Progenitor cell of endocrine pancreas (in vitro differentiated cells): Measurements from ENCODE around the gene KLHL11. TPM values are rescaled to one million over a fixed set of nuclear protein-coding genes. Genes with fewer than 3 reads are reported as not detected.

Experiments used
- DNase-seq: peaks from one replicate; pipeline ENCODE4 v3.0.0; 2021; ENCODE audit warnings: low spot score; ENCODE audit not compliant: unreplicated experiment
- H3K27ac Mint-ChIP-seq: 2 replicates; pipeline ENCODE4 v1.8.0; 2021; ENCODE audit warnings: mild to moderate bottlenecking, moderate library complexity, mixed read lengths
- H3K27me3 Mint-ChIP-seq: 2 replicates; pipeline ENCODE4 v1.8.0; 2021; ENCODE audit warnings: mixed read lengths
- H3K36me3 Mint-ChIP-seq: 2 replicates; pipeline ENCODE4 v1.8.0; 2022; ENCODE audit warnings: mixed read lengths; ENCODE audit not compliant: insufficient read depth
- H3K4me1 Mint-ChIP-seq: 2 replicates; pipeline ENCODE4 v1.8.0; 2021; ENCODE audit warnings: low read depth, mixed read lengths
- H3K4me3 Mint-ChIP-seq: 2 replicates; pipeline ENCODE4 v1.8.0; 2021; ENCODE audit warnings: low read depth, mild to moderate bottlenecking, moderate library complexity, mixed read lengths
- H3K9me3 Mint-ChIP-seq: 2 replicates; pipeline ENCODE4 v1.8.0; 2021; ENCODE audit warnings: low read depth, mixed read lengths
- total RNA-seq: library from RNA; stranded (reverse); gene quantifications from 2 replicates; pipeline ENCODE4 v1.2.1, GENCODE V29; 2021
- TF ChIP-seq, protein P1 (sequence below): fragments of 200-600 bp; sonication (generic); IDR thresholded peaks from one replicate; pipeline ENCODE4 v1.5.0; 2021; ENCODE audit warnings: antibody characterized with exemption, mild to moderate bottlenecking; ENCODE audit not compliant: unreplicated experiment

Gene KLHL11
- total RNA-seq, 1 donor from 2014 or later: 16.9 TPM

DNA sequence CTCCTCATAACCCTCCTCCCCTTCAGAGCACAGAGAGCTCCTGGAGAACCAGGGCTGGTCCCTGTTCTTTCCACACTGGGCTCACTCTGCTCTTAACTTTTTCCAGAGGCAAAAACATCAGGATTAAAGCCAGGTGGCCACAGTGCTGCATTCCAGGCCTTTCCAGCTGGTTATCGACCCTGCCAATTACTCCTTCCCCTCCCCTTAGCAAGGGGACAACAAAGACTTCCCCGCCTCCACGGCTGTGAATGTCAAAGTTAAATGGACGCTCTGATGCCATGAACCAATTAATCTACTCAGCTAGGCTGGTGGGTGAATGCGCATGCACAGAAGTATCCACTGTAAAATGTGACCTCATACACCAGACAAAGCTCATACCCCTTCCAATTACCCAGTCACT lies 30.4 kb upstream of the KLHL11 start:
- no peak for DNase-seq
- no peaks in the 10 kb centered on the region for H3K9me3 Mint-ChIP-seq
- H3K4me3 Mint-ChIP-seq: no peak overlapping the region
- H3K36me3 Mint-ChIP-seq: peaks cover 30% of the 10 kb centered on the region
- TF ChIP-seq, protein P1, sequence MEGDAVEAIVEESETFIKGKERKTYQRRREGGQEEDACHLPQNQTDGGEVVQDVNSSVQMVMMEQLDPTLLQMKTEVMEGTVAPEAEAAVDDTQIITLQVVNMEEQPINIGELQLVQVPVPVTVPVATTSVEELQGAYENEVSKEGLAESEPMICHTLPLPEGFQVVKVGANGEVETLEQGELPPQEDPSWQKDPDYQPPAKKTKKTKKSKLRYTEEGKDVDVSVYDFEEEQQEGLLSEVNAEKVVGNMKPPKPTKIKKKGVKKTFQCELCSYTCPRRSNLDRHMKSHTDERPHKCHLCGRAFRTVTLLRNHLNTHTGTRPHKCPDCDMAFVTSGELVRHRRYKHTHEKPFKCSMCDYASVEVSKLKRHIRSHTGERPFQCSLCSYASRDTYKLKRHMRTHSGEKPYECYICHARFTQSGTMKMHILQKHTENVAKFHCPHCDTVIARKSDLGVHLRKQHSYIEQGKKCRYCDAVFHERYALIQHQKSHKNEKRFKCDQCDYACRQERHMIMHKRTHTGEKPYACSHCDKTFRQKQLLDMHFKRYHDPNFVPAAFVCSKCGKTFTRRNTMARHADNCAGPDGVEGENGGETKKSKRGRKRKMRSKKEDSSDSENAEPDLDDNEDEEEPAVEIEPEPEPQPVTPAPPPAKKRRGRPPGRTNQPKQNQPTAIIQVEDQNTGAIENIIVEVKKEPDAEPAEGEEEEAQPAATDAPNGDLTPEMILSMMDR: no peak
- H3K4me1 Mint-ChIP-seq: peaks cover 2% of the 10 kb centered on the region
- peak overlapping the region; percentile 25 for H3K27ac Mint-ChIP-seq
- no peaks in the 10 kb centered on the region for H3K27me3 Mint-ChIP-seq

DNA sequence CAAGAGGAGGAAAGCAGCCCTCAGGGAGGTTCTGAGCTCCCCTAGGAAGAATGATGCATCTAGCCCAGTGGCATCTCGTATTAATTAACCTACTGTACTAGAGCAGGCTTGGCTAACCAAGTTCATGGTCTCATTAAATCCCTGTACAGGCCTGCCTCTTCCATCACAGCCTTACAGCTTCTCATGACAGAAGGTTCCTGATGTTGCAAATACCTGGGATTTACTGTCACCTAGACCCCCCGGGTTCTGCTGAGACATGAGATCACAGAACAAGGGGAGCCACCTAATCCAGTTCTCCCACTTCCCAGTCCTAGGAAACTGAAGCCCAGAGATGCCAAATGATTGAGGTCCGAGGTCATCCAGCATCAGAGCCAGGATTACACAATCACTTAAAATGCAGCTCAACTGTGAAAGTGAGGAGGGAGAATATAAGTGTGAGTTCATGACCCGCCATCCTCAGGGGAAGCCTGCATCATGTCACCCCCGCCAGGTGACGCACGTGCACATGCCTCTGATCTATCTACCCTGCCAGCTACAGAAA lies 29.6 kb upstream of the KLHL11 start:
- Mint-ChIP-seq H3K27me3 (no peaks in the 10 kb centered on the region), H3K4me1 (peaks cover 2% of the 10 kb centered on the region), H3K27ac (no peak overlapping the region), H3K4me3 (no peak overlapping the region), H3K36me3 (peaks cover 31% of the 10 kb centered on the region), H3K9me3 (no peaks in the 10 kb centered on the region)
- DNase-seq: no peak
- TF ChIP-seq, protein P1: no peak

DNA sequence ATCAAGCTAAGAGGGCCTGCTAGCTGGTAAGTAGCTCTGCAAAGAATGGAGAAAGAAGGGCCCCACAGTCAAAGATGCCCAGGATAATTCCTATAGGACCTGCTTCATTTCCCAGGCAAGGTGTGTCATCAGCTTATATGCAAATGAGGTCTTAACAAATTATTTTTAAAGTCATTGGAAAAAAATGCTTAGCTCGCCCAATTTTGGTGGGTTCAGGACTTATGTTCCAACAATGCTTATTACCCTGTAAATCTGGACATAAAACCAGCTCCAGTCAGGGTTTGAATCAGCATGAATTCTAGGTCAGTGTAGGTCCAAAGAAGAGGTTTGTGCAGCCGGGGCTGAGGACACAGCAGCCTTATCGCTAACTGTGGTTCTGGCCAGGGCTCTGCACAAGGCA lies 28.2 kb upstream of the KLHL11 start:
- Mint-ChIP-seq H3K36me3 (peaks cover 25% of the 10 kb centered on the region), H3K27me3 (no peaks in the 10 kb centered on the region), H3K4me1 (peaks cover 2% of the 10 kb centered on the region), H3K4me3 (no peak overlapping the region), H3K9me3 (no peaks in the 10 kb centered on the region), H3K27ac (peak overlapping the region; percentile 67)
- TF ChIP-seq, protein P1: no peak
- no peak for DNase-seq

DNA sequence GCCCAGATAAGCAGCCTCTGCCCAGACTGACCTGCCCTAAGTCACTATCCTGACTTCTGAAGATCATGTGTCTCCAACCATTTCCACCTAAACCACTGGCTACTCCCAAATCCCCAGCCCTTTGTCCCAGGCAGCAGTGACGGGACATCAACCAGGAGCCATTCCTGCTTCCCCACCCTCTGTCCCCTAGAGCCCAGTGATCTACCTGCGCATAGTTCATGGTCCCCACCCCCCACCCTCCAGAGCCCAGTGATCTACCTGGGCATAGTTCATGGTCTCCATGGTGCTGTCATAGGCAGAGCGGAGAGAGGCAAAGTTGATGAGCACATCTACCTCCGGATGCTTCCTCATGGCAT lies 26.8 kb upstream of the KLHL11 start:
- Mint-ChIP-seq H3K27me3 (no peaks in the 10 kb centered on the region), H3K9me3 (no peaks in the 10 kb centered on the region), H3K4me1 (peaks cover 2% of the 10 kb centered on the region), H3K4me3 (no peak overlapping the region), H3K36me3 (peaks cover 21% of the 10 kb centered on the region), H3K27ac (peak overlapping the region; percentile 37)
- TF ChIP-seq, protein P1: no peak
- DNase-seq: no peak

DNA sequence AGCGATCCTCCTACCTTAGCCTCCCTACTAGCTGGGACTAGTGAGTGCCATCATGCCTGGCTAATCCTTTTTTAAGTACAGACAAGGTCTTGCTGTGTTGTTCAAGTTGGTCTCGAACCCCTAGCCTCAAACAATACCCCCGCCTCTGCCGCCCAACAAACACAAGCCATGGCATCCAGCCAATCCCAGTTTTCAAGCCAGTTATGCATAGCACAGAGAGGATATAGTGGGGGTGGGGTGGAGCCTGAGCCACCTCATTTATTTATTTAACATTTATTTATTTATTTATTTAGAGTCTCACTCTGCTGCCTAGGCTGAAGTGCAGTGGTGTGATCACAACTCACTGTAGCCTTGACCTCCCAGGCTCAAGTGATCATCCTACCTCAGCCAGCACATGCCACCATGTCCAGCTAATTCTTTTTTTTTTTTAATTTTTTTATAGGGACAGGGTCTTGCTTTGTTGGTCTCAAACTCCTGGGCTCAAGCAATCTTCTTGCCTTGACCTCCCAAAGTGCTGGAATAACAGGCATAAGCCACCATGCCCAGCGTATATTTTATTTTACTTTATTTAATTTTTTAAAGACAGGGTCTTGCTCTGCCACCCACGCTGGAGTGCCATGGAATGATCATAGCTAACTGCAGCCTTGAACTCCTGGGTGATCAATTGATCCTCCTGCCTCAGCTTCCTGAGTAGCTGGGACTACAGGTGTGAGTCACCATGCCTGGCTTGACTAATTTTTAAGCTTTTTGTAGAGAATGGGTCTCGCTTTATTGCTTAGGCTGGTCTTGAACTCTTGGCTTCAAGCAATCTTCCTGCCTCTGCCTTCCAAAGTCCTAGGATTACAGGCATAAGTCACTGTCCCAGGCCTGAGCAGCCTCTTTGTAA lies 26.2 kb upstream of the KLHL11 start:
- Mint-ChIP-seq H3K4me3 (no peak overlapping the region), H3K36me3 (peaks cover 18% of the 10 kb centered on the region), H3K4me1 (peaks cover 2% of the 10 kb centered on the region), H3K27ac (no peak overlapping the region), H3K27me3 (no peaks in the 10 kb centered on the region), H3K9me3 (no peaks in the 10 kb centered on the region)
- no peak for DNase-seq
- TF ChIP-seq, protein P1: no peak
